ENCODE measurements around the gene SNUPN. TPM values are rescaled to one million over a fixed set of nuclear protein-coding genes. Genes with fewer than 3 reads are reported as not detected.

Gene SNUPN
- total RNA-seq, 2 experiments from 2014 or later = 44.4 to 71.1 TPM

GRCh38 chr15:75659928-75660645 lies 34.6 kb upstream of the SNUPN start:
- intact Hi-C loops (cut with micrococcal nuclease; ENCODE audit: unreplicated experiment) = no loop called here
- H3K27ac ChIP-seq (ENCODE audit: low read depth, low read length, poor library complexity, severe bottlenecking) = no peak overlapping the region
- H3K4me3 ChIP-seq (ENCODE audit: low read depth, low read length, poor library complexity, severe bottlenecking) = no peak overlapping the region
- BruUV-seq (replicated peaks) = no TSS peak
- H3K36me3 ChIP-seq (ENCODE audit: insufficient read depth, low read length) = no peaks in the 10 kb centered on the region
- H3K4me1 ChIP-seq (ENCODE audit: insufficient read depth, low read length, poor library complexity, severe bottlenecking) = no peaks in the 10 kb centered on the region
- DNase-seq (ENCODE audit: low spot score) = no peak
- H3K79me2 ChIP-seq (ENCODE audit: insufficient read depth, low read depth, low read length) = no peaks in the 10 kb centered on the region
- CTCF ChIA-PET (ENCODE audit: unreplicated experiment) = no interaction called here
- no peaks in the 10 kb centered on the region for H3K9me2 ChIP-seq (ENCODE audit: insufficient read depth, low read length)
- H3K4me2 ChIP-seq (ENCODE audit: low read length) = no peak overlapping the region
- POLR2A ChIA-PET = no interaction called here
- H2AFZ ChIP-seq (ENCODE audit: low read length) = no peak overlapping the region
- H3K9me3 ChIP-seq (ENCODE audit: low read length) = no peaks in the 10 kb centered on the region
- no peak for TF ChIP-seq EZH2phosphoT487 (IDR thresholded peaks at IDR 0.05; ENCODE audit: borderline replicate concordance, low read depth, low read length)
- no peak for TF ChIP-seq CTCF (conservative IDR thresholded peaks at IDR 0.05; ENCODE audit: low read length)
- no peaks in the 10 kb centered on the region for H4K20me1 ChIP-seq (ENCODE audit: insufficient read depth, low read length)

- intact Hi-C loops (cut with micrococcal nuclease; ENCODE audit: unreplicated experiment) = no loop called here
- CTCF ChIA-PET (ENCODE audit: unreplicated experiment) = no interaction called here
- no TSS peak for BruUV-seq (replicated peaks)
- Histone ChIP-seq H3K36me3 (ENCODE audit: insufficient read depth, low read length) (no peaks in the 10 kb centered on the region), H4K20me1 (ENCODE audit: insufficient read depth, low read length) (no peaks in the 10 kb centered on the region), H3K79me2 (ENCODE audit: insufficient read depth, low read depth, low read length) (no peaks in the 10 kb centered on the region), H3K4me1 (ENCODE audit: insufficient read depth, low read length, poor library complexity, severe bottlenecking) (no peaks in the 10 kb centered on the region), H3K4me3 (ENCODE audit: low read depth, low read length, poor library complexity, severe bottlenecking) (no peak overlapping the region), H2AFZ (ENCODE audit: low read length) (no peak overlapping the region), H3K27ac (ENCODE audit: low read depth, low read length, poor library complexity, severe bottlenecking) (no peak overlapping the region), H3K4me2 (ENCODE audit: low read length) (no peak overlapping the region), H3K9me2 (ENCODE audit: insufficient read depth, low read length) (no peaks in the 10 kb centered on the region), H3K9me3 (ENCODE audit: low read length) (no peaks in the 10 kb centered on the region)
- TF ChIP-seq CTCF (conservative IDR thresholded peaks at IDR 0.05; ENCODE audit: low read length) = no peak
- no peak for TF ChIP-seq EZH2phosphoT487 (IDR thresholded peaks at IDR 0.05; ENCODE audit: borderline replicate concordance, low read depth, low read length)
- DNase-seq (ENCODE audit: low spot score) = no peak
- POLR2A ChIA-PET = no interaction called here
These were observed 33.7 kb upstream of the SNUPN start for GRCh38 chr15:75659141-75659771.

GRCh38 chr15:75656813-75657212 lies 31.3 kb upstream of the SNUPN start:
- intact Hi-C loops (cut with micrococcal nuclease; ENCODE audit: unreplicated experiment) = no loop called here
- H3K36me3 ChIP-seq (ENCODE audit: insufficient read depth, low read length) = no peaks in the 10 kb centered on the region
- H3K9me2 ChIP-seq (ENCODE audit: insufficient read depth, low read length) = no peaks in the 10 kb centered on the region
- H3K4me3 ChIP-seq (ENCODE audit: low read depth, low read length, poor library complexity, severe bottlenecking) = no peak overlapping the region
- no peaks in the 10 kb centered on the region for H3K9me3 ChIP-seq (ENCODE audit: low read length)
- no peak for DNase-seq (ENCODE audit: low spot score)
- ChIA-PET CTCF (ENCODE audit: unreplicated experiment) (no interaction called here), POLR2A (no interaction called here)
- no peaks in the 10 kb centered on the region for H3K4me1 ChIP-seq (ENCODE audit: insufficient read depth, low read length, poor library complexity, severe bottlenecking)
- no peak overlapping the region for H3K27ac ChIP-seq (ENCODE audit: low read depth, low read length, poor library complexity, severe bottlenecking)
- no peaks in the 10 kb centered on the region for H3K79me2 ChIP-seq (ENCODE audit: insufficient read depth, low read depth, low read length)
- H2AFZ ChIP-seq (ENCODE audit: low read length) = no peak overlapping the region
- no peaks in the 10 kb centered on the region for H4K20me1 ChIP-seq (ENCODE audit: insufficient read depth, low read length)
- no peak for TF ChIP-seq CTCF (conservative IDR thresholded peaks at IDR 0.05; ENCODE audit: low read length)
- no peak for TF ChIP-seq EZH2phosphoT487 (IDR thresholded peaks at IDR 0.05; ENCODE audit: borderline replicate concordance, low read depth, low read length)
- no TSS peak for BruUV-seq (replicated peaks)
- no peak overlapping the region for H3K4me2 ChIP-seq (ENCODE audit: low read length)
